Measurements from ENCODE around the gene AVPR1B. TPM values are rescaled to one million over a fixed set of nuclear protein-coding genes. Genes with fewer than 3 reads are reported as not detected.

AVPR1B gene
- total RNA-seq, 2 experiments from 2014 or later: not detected

DNA sequence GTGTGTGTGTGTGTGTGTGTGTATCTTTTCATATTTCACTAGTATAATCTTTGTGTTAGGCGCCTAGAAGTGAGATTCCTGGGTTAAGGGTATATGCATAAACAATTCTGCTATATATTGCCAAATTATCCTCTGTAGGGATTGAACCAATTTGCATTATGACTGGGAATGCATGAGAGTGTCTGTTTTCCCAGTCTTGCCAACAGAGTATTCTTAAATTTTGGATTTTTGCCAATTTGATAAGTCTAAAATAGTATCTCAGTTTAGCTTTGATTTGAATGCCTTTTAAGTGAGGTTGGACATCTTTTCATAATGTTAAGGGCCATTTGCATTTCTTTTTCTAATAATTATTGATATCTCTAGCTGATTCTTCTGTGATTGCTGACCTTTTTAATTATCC is 8.2 kb upstream of the AVPR1B start:
- Mint-ChIP-seq H3K4me1 (ENCODE audit: low read depth) (no peaks in the 10 kb centered on the region), H3K4me3 (no peak overlapping the region), H3K9me3 (ENCODE audit: insufficient read depth) (peaks cover 10% of the 10 kb centered on the region), H3K36me3 (ENCODE audit: low read depth) (no peaks in the 10 kb centered on the region), H3K27me3 (ENCODE audit: low read depth) (peaks cover 33% of the 10 kb centered on the region), H3K27ac (no peak overlapping the region)
- ChIA-PET CTCF (interaction anchor here (0.7 kb wide), 1 partner anchor 95 kb away, joined by 3 read pairs; no protein-coding TSS in a partner anchor), POLR2A (no interaction called here)
- no peak for DNase-seq
- ATAC-seq: no peak

GRCh38 chr1:206122686-206123085 is 5.5 kb upstream of the AVPR1B start:
- Mint-ChIP-seq H3K4me1 (ENCODE audit: low read depth) (peaks cover 3% of the 10 kb centered on the region), H3K4me3 (no peak overlapping the region), H3K27ac (no peak overlapping the region), H3K36me3 (ENCODE audit: low read depth) (no peaks in the 10 kb centered on the region), H3K9me3 (ENCODE audit: insufficient read depth) (peaks cover 17% of the 10 kb centered on the region), H3K27me3 (ENCODE audit: low read depth) (peaks cover 39% of the 10 kb centered on the region)
- ChIA-PET POLR2A (no interaction called here), CTCF (no interaction called here)
- ATAC-seq (no peak), DNase-seq (no peak)

DNA sequence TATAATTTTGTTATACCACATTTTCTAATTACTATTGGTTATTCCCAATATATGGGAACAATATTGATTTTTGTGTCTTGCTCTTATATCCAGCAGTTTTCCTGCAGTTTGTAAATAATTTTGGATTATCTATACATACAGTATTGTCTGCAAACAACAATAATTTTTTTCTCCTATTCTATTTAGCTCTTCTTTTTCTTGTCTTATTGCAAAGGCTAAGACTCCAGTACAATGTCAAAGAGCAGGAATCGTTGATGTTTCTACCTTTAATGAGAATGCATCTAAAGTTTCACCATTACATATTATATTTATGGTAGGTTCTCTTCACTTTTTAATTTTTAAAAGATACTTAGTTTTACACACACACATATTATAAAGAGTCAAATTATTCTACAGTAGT is 4.1 kb upstream of the AVPR1B start:
- ChIA-PET CTCF (interaction anchor here (1.9 kb wide), 1 partner anchor 90 kb away, joined by 5 read pairs; no protein-coding TSS in a partner anchor), POLR2A (interaction anchor here (0.7 kb wide), 1 partner anchor 13 kb away, joined by 3 read pairs; no protein-coding TSS in a partner anchor)
- H3K36me3 Mint-ChIP-seq (ENCODE audit: low read depth): no peaks in the 10 kb centered on the region
- H3K4me3 Mint-ChIP-seq: no peak overlapping the region
- H3K27me3 Mint-ChIP-seq (ENCODE audit: low read depth): peaks cover 45% of the 10 kb centered on the region
- peaks cover 8% of the 10 kb centered on the region for H3K4me1 Mint-ChIP-seq (ENCODE audit: low read depth)
- ATAC-seq: no peak
- DNase-seq: no peak
- H3K9me3 Mint-ChIP-seq (ENCODE audit: insufficient read depth): peaks cover 17% of the 10 kb centered on the region
- H3K27ac Mint-ChIP-seq: no peak overlapping the region

- peaks cover 17% of the 10 kb centered on the region for H3K9me3 Mint-ChIP-seq (ENCODE audit: insufficient read depth)
- ChIA-PET POLR2A (no interaction called here), CTCF (interaction anchor here (0.9 to 1.9 kb wide), 3 partner anchors 9 to 89 kb away, joined by 3 to 5 read pairs (median 3); no protein-coding TSS in a partner anchor)
- peaks cover 48% of the 10 kb centered on the region for H3K27me3 Mint-ChIP-seq (ENCODE audit: low read depth)
- peaks cover 8% of the 10 kb centered on the region for H3K4me1 Mint-ChIP-seq (ENCODE audit: low read depth)
- no peaks in the 10 kb centered on the region for H3K36me3 Mint-ChIP-seq (ENCODE audit: low read depth)
- DNase-seq: no peak
- ATAC-seq: no peak
- H3K4me3 Mint-ChIP-seq: no peak overlapping the region
- H3K27ac Mint-ChIP-seq: no peak overlapping the region
Observed at GRCh38 chr1:206120406-206120805, 3.2 kb upstream of the AVPR1B start.

DNA sequence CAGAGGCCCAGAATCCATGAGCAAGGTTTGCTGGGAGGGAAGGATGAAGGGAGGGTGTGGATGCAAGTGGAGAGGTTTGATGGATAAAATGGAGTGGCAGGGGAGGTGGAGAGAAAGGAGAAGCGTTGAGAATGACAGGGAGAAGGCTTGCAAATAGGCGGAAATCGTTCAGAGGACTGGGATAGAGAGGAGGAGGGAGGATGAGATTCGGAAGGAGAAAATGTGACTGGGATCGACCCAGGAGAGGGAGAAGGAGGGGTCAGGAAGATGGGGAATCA is 376 bp downstream of the AVPR1B start:
- Mint-ChIP-seq H3K27ac (no peak overlapping the region), H3K4me1 (ENCODE audit: low read depth) (peaks cover 8% of the 10 kb centered on the region), H3K4me3 (no peak overlapping the region), H3K9me3 (ENCODE audit: insufficient read depth) (peaks cover 17% of the 10 kb centered on the region), H3K27me3 (ENCODE audit: low read depth) (peaks cover 56% of the 10 kb centered on the region), H3K36me3 (ENCODE audit: low read depth) (no peaks in the 10 kb centered on the region)
- no peak for ATAC-seq
- CTCF ChIA-PET: no interaction called here
- DNase-seq: no peak
- POLR2A ChIA-PET: no interaction called here

GRCh38 chr1:206116191-206116872 is 856 bp downstream of the AVPR1B start:
- H3K4me3 Mint-ChIP-seq: no peak overlapping the region
- H3K9me3 Mint-ChIP-seq (ENCODE audit: insufficient read depth): peaks cover 15% of the 10 kb centered on the region
- DNase-seq (no peak), ATAC-seq (no peak)
- H3K4me1 Mint-ChIP-seq (ENCODE audit: low read depth): peaks cover 8% of the 10 kb centered on the region
- H3K36me3 Mint-ChIP-seq (ENCODE audit: low read depth): no peaks in the 10 kb centered on the region
- peaks cover 55% of the 10 kb centered on the region for H3K27me3 Mint-ChIP-seq (ENCODE audit: low read depth)
- H3K27ac Mint-ChIP-seq: no peak overlapping the region
- CTCF ChIA-PET: interaction anchor here (1.7 to 2.3 kb wide), 2 partner anchors 10 to 86 kb away, joined by 6 read pairs; no protein-coding TSS in a partner anchor
- POLR2A ChIA-PET: no interaction called here

DNA sequence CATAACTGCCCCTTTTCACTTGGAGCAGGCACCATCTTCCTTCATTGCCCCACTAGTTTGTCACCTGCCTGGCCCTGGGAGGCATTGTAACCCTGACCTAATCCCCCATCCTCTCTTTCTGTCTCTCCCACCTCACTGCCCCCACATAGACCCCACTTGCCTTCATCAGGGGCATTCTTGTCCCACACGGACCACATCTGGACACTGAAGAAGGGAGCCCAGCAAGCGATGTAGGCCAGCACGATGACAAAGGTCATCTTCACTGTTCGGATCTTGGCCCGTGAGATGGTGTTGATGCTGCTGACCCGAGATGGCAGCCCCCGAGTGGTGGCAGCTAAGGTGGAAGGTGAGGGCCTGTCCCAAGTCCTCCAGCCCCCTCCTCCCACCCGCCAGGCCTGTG is 1.4 kb downstream of the AVPR1B start:
- peaks cover 10% of the 10 kb centered on the region for H3K9me3 Mint-ChIP-seq (ENCODE audit: insufficient read depth)
- ATAC-seq (no peak), DNase-seq (no peak)
- H3K36me3 Mint-ChIP-seq (ENCODE audit: low read depth): no peaks in the 10 kb centered on the region
- peaks cover 8% of the 10 kb centered on the region for H3K4me1 Mint-ChIP-seq (ENCODE audit: low read depth)
- no peak overlapping the region for H3K4me3 Mint-ChIP-seq
- H3K27ac Mint-ChIP-seq: no peak overlapping the region
- peaks cover 52% of the 10 kb centered on the region for H3K27me3 Mint-ChIP-seq (ENCODE audit: low read depth)
- ChIA-PET CTCF (interaction anchor here (1.4 to 2.3 kb wide), 3 partner anchors 9 to 139 kb away, joined by 4 to 6 read pairs (median 6); no protein-coding TSS in a partner anchor), POLR2A (no interaction called here)

DNA sequence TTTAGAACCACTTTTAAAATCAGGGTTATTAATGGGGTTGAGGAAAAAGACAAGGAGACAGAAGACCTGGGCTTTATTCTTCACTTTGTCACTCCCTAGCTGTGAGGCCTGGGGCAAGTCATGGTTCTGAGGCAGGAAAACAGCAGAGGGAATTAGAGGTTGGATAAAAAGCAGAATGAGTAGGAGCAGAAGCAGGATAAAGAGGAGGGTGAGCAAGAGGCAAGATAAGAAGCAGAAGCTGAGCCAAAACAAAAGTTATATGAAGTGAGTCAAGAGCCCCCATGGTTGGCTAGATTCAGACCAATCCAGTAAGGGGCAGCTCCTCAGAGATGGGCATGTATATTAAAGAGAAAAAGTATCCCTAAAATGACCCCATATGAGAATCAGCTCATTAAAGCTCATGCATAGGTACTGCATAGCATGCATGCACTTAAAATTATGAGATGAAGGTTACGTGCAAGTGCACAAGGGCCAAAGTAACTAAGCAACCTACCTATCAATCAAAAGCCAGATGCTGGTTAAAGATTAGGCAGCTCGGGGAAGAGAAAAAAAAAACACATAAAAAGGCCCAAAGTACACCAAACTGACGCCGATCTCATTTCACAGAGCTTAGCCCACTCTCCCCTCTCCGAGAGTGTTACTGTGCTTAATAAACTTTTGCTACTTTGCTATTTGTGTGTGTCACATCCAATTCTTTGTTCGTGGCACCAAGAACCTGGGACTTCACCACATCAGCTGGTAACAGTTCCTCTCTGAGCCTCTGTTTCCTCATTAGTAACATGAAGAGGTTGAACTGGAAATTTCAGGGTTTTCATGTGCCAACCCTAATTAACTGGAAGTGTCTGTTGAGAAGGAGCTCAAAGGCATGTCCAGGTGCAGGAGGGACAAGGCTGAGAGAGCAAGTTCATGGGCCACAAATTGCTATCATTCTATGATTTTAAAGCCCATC is 2.2 kb downstream of the AVPR1B start:
- H3K4me3 Mint-ChIP-seq: no peak overlapping the region
- peaks cover 8% of the 10 kb centered on the region for H3K4me1 Mint-ChIP-seq (ENCODE audit: low read depth)
- no peak for ATAC-seq
- peaks cover 2% of the 10 kb centered on the region for H3K9me3 Mint-ChIP-seq (ENCODE audit: insufficient read depth)
- DNase-seq: no peak
- H3K27ac Mint-ChIP-seq: no peak overlapping the region
- CTCF ChIA-PET: interaction anchor here (1.1 to 2.3 kb wide), 4 partner anchors 9 to 138 kb away, joined by 3 to 6 read pairs (median 5); no protein-coding TSS in a partner anchor
- H3K36me3 Mint-ChIP-seq (ENCODE audit: low read depth): no peaks in the 10 kb centered on the region
- peaks cover 47% of the 10 kb centered on the region for H3K27me3 Mint-ChIP-seq (ENCODE audit: low read depth)
- POLR2A ChIA-PET: no interaction called here

- H3K27ac Mint-ChIP-seq: no peak overlapping the region
- H3K27me3 Mint-ChIP-seq (ENCODE audit: low read depth): peaks cover 35% of the 10 kb centered on the region
- H3K36me3 Mint-ChIP-seq (ENCODE audit: low read depth): no peaks in the 10 kb centered on the region
- POLR2A ChIA-PET: no interaction called here
- CTCF ChIA-PET: interaction anchor here (1.5 kb wide), 1 partner anchor 135 kb away, joined by 4 read pairs; no protein-coding TSS in a partner anchor
- peaks cover 6% of the 10 kb centered on the region for H3K4me1 Mint-ChIP-seq (ENCODE audit: low read depth)
- no peak for DNase-seq
- H3K4me3 Mint-ChIP-seq: no peak overlapping the region
- H3K9me3 Mint-ChIP-seq (ENCODE audit: insufficient read depth): no peaks in the 10 kb centered on the region
- ATAC-seq: no peak
Observed at GRCh38 chr1:206112600-206113301, 4.4 kb downstream of the AVPR1B start.

- CTCF ChIA-PET: interaction anchor here (0.5 to 12.4 kb wide), 5 partner anchors 81 to 134 kb away, joined by 4 to 252 read pairs (median 5); no protein-coding TSS in a partner anchor
- Mint-ChIP-seq H3K9me3 (ENCODE audit: insufficient read depth) (no peaks in the 10 kb centered on the region), H3K4me3 (no peak overlapping the region), H3K27ac (no peak overlapping the region), H3K36me3 (ENCODE audit: low read depth) (no peaks in the 10 kb centered on the region), H3K4me1 (ENCODE audit: low read depth) (no peaks in the 10 kb centered on the region), H3K27me3 (ENCODE audit: low read depth) (peaks cover 28% of the 10 kb centered on the region)
- ATAC-seq (no peak), DNase-seq (no peak)
- POLR2A ChIA-PET: no interaction called here
Observed at GRCh38 chr1:206111271-206111927, 5.8 kb downstream of the AVPR1B start.

GRCh38 chr1:206110820-206111219 is 6.4 kb downstream of the AVPR1B start:
- no peaks in the 10 kb centered on the region for H3K4me1 Mint-ChIP-seq (ENCODE audit: low read depth)
- ATAC-seq (no peak), DNase-seq (no peak)
- CTCF ChIA-PET: interaction anchor here (0.5 to 12.4 kb wide), 4 partner anchors 80 to 133 kb away, joined by 4 to 252 read pairs (median 6); no protein-coding TSS in a partner anchor
- no peak overlapping the region for H3K4me3 Mint-ChIP-seq
- H3K36me3 Mint-ChIP-seq (ENCODE audit: low read depth): no peaks in the 10 kb centered on the region
- POLR2A ChIA-PET: no interaction called here
- H3K27ac Mint-ChIP-seq: no peak overlapping the region
- peaks cover 23% of the 10 kb centered on the region for H3K27me3 Mint-ChIP-seq (ENCODE audit: low read depth)
- no peaks in the 10 kb centered on the region for H3K9me3 Mint-ChIP-seq (ENCODE audit: insufficient read depth)

All from activated CD8-positive, alpha-beta T cell treated with anti-CD3 and anti-CD28 coated beads, Interleukin-2, amount 10 ng/mL, durations not matched to agents 7 days and 5 days (primary cell).